ENCODE data around the gene MICU2. TPM values are rescaled to one million over a fixed set of nuclear protein-coding genes. Genes with fewer than 3 reads are reported as not detected.

The MICU2 gene, protein sequence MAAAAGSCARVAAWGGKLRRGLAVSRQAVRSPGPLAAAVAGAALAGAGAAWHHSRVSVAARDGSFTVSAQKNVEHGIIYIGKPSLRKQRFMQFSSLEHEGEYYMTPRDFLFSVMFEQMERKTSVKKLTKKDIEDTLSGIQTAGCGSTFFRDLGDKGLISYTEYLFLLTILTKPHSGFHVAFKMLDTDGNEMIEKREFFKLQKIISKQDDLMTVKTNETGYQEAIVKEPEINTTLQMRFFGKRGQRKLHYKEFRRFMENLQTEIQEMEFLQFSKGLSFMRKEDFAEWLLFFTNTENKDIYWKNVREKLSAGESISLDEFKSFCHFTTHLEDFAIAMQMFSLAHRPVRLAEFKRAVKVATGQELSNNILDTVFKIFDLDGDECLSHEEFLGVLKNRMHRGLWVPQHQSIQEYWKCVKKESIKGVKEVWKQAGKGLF
- total RNA-seq (10 to 100 TPM; 27.5 to 28.9 TPM), polyA plus RNA-seq (10 to 100 TPM; 31.5 to 31.9 TPM)
- long read RNA-seq, donor 1, transcript MICU2-201 (12 exons, 1,920 nt) = major isoform, 61 of 86 reads
- long read RNA-seq, donor 1, partial matches to known transcripts = 10 of 86 reads
- long read RNA-seq, donor 1, other reads (novel, unspliced or antisense) = 14 of 86 reads
- long read RNA-seq, donor 2, transcript MICU2-201 (12 exons, 1,920 nt) = major isoform, 9 of 16 reads
- long read RNA-seq, donor 2, partial matches to known transcripts = 4 of 16 reads
- long read RNA-seq, donor 2, other reads (novel, unspliced or antisense) = 3 of 16 reads

- intact Hi-C loops (cut with DNase I) = no loop called here
- H3K27me3 ChIP-seq (ENCODE audit: control insufficient read depth in 1 of 2, insufficient read depth in 2 of 2, low read length in 1 of 2) = no peaks in the 10 kb centered on the region
These were observed at the start of gene MICU2 for GRCh38 chr13:21603531-21604448. TSS of gene MICU2 (minus strand) at chr13:21604170. CDS start at chr13:21604148, 22 bp downstream.

DNA sequence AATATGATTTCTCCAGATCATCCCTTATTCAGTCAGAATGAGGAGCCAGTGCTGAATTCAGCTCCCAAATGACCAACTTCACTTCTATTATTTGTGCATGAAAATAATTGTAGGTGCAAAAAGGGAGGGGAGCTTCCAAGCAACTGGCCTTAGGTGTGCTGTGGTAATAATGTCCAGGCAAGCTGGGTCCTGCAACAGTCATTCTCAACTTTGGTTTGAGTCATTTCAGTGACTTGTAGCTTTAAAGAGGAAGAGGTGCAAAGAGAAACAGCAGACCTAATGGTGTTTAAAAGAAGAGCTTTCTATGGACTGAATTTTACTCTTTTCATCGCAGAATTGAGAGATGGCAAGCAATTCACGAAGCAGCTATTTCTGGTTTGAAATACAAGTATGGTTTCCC, 37.7 kb upstream of the MICU2 start:
- H3K9me3 ChIP-seq (ENCODE audit: control insufficient read depth, low read length) = no peaks in the 10 kb centered on the region
- intact Hi-C loops (cut with DNase I) = no loop called here
- 65 to 68% methylated on average over 2 of the region's 2 CpGs for WGBS, 2 donors
- DNase-seq (no peak), ATAC-seq (ENCODE audit: low FRiP score) (no peak)
- H3K36me3 ChIP-seq (ENCODE audit: control insufficient read depth in 1 of 2, insufficient read depth in 2 of 2, low read length in 1 of 2) = no peaks in the 10 kb centered on the region
- H3K4me3 ChIP-seq (ENCODE audit: low read length in 2 of 2) = no peak overlapping the region
- no peak overlapping the region for H3K27ac ChIP-seq (ENCODE audit: low read depth in 1 of 2, low read length in 2 of 2)
- H3K27me3 ChIP-seq (ENCODE audit: control insufficient read depth in 1 of 2, insufficient read depth in 2 of 2, low read length in 1 of 2) = no peaks in the 10 kb centered on the region
- no peaks in the 10 kb centered on the region for H3K4me1 ChIP-seq (ENCODE audit: control insufficient read depth in 1 of 2, insufficient read depth in 2 of 2, low read length in 2 of 2)

More at GRCh38 chr13:21603531-21604448, at the start of gene MICU2:
- 0% methylated on average over 69 to 77 of the region's 77 CpGs for WGBS, 2 donors
- ATAC-seq (ENCODE audit: low FRiP score) = peak; percentile 99
- Histone ChIP-seq H3K9me3 (ENCODE audit: control insufficient read depth, low read length) (no peaks in the 10 kb centered on the region), H3K27ac (ENCODE audit: low read depth in 1 of 2, low read length in 2 of 2) (peak within 1 kb of the TSS; percentile 94 to 96), H3K4me1 (ENCODE audit: control insufficient read depth in 1 of 2, insufficient read depth in 2 of 2, low read length in 2 of 2) (no peaks in the 10 kb centered on the region), H3K36me3 (ENCODE audit: control insufficient read depth in 1 of 2, insufficient read depth in 2 of 2, low read length in 1 of 2) (peaks cover 0 to 3% of the 10 kb centered on the region in 2 donors), H3K4me3 (ENCODE audit: low read length in 2 of 2) (peak within 1 kb of the TSS; percentile 87 to 98)
- DNase-seq = peak; percentile 96 to 98

- no peak for DNase-seq
- intact Hi-C loops (cut with DNase I) = loop anchor here (5.0 to 10.0 kb wide), 3 partner anchors 638 to 1118 kb away; no protein-coding TSS in a partner anchor
- no peak for ATAC-seq (ENCODE audit: low FRiP score)
- Histone ChIP-seq H3K4me3 (ENCODE audit: low read length in 2 of 2) (no peak overlapping the region), H3K4me1 (ENCODE audit: control insufficient read depth in 1 of 2, insufficient read depth in 2 of 2, low read length in 2 of 2) (no peaks in the 10 kb centered on the region), H3K27me3 (ENCODE audit: control insufficient read depth in 1 of 2, insufficient read depth in 2 of 2, low read length in 1 of 2) (no peaks in the 10 kb centered on the region), H3K36me3 (ENCODE audit: control insufficient read depth in 1 of 2, insufficient read depth in 2 of 2, low read length in 1 of 2) (no peaks in the 10 kb centered on the region), H3K9me3 (ENCODE audit: control insufficient read depth, low read length) (no peaks in the 10 kb centered on the region), H3K27ac (ENCODE audit: low read depth in 1 of 2, low read length in 2 of 2) (no peak overlapping the region)
- 83 to 85% methylated on average over 5 of the region's 5 CpGs for WGBS, 2 donors
These were observed 35.6 kb upstream of the MICU2 start for GRCh38 chr13:21639561-21639960.

DNA sequence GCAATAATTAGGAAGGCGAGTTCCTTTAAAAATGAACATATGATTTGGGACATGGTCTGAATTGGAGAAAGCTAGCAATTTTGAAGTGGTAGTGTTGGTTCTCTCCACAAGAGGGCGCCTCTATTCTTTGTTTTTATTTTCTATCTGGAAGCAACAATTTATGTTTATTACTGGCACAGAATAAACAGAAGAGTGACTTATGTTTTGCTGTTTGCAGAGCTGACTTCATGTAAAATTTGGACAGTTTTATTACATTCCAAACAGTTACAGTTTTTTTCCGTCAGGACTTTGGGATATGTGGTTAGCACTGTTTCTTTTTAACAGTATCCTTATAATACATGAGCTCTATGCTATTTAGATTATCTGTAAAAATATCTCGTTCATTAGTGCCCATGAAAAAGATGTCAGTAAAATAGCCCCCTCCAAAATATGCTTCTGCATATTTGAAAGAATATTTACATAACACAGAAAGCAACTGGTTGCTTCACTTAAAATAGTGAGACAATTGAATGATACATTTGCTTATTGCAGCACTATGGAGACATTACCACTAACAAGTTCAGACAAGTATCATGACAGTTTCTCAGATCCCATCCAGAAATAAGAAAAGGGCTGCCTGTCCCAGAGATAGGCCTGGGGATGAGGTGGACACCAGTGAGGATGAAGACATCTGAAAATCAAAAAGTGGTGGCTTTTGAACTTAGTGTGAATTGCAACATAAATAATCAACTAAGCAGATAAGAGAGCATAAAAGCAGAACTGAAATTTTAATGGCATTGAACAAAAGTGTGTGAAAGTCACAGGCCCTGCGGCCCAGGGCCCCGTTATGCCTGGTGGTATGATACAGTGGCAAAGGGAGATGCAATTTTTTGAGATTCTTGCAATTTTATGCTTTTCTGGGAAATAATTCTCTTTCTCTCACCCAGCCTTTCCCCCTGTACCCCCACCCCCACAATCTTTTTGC, 34.6 kb upstream of the MICU2 start:
- no peak for DNase-seq
- intact Hi-C loops (cut with DNase I) = loop anchor here (5.0 to 10.0 kb wide), 3 partner anchors 639 to 1119 kb away; no protein-coding TSS in a partner anchor

GRCh38 chr13:21637296-21637695, 33.3 kb upstream of the MICU2 start:
- ATAC-seq (ENCODE audit: low FRiP score) = no peak

More for the DNA sequence above, 34.6 kb upstream of the MICU2 start:
- Histone ChIP-seq H3K4me3 (ENCODE audit: low read length in 2 of 2) (no peak overlapping the region), H3K9me3 (ENCODE audit: control insufficient read depth, low read length) (no peaks in the 10 kb centered on the region), H3K27ac (ENCODE audit: low read depth in 1 of 2, low read length in 2 of 2) (no peak overlapping the region), H3K36me3 (ENCODE audit: control insufficient read depth in 1 of 2, insufficient read depth in 2 of 2, low read length in 1 of 2) (no peaks in the 10 kb centered on the region), H3K4me1 (ENCODE audit: control insufficient read depth in 1 of 2, insufficient read depth in 2 of 2, low read length in 2 of 2) (no peaks in the 10 kb centered on the region), H3K27me3 (ENCODE audit: control insufficient read depth in 1 of 2, insufficient read depth in 2 of 2, low read length in 1 of 2) (no peaks in the 10 kb centered on the region)
- 47 to 50% methylated on average over 6 of the region's 6 CpGs for WGBS, 2 donors
- peak; percentile 59 for ATAC-seq (ENCODE audit: low FRiP score)

DNA sequence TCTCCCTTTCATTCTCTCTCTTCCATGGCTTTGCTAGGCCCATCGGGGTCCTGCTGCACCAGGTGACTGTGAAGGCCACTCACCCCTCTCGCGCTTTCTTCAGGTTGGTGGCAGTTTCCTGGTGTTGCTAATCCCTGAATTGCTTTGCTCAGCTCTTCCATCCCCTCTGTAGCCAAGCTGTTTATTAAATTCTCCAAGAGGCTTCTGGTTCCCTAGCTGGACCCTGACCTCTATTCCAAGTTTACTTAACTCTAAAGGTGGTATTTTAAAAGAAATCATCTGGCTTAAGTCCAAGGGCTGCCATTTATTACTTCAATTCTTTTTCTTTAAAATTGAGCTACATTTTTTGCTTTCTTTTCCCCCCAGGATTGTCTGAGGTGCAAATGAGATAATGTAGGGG, 32.7 kb upstream of the MICU2 start:
- intact Hi-C loops (cut with DNase I) = loop anchor here (5.0 to 10.0 kb wide), 3 partner anchors 641 to 1121 kb away; no protein-coding TSS in a partner anchor
- Histone ChIP-seq H3K9me3 (ENCODE audit: control insufficient read depth, low read length) (no peaks in the 10 kb centered on the region), H3K4me1 (ENCODE audit: control insufficient read depth in 1 of 2, insufficient read depth in 2 of 2, low read length in 2 of 2) (no peaks in the 10 kb centered on the region), H3K4me3 (ENCODE audit: low read length in 2 of 2) (no peak overlapping the region), H3K36me3 (ENCODE audit: control insufficient read depth in 1 of 2, insufficient read depth in 2 of 2, low read length in 1 of 2) (no peaks in the 10 kb centered on the region), H3K27me3 (ENCODE audit: control insufficient read depth in 1 of 2, insufficient read depth in 2 of 2, low read length in 1 of 2) (no peaks in the 10 kb centered on the region), H3K27ac (ENCODE audit: low read depth in 1 of 2, low read length in 2 of 2) (no peak overlapping the region)
- WGBS, 2 donors = 89 to 93% methylated on average over 3 of the region's 3 CpGs
- DNase-seq = no peak
- no peak for ATAC-seq (ENCODE audit: low FRiP score)

More at GRCh38 chr13:21637296-21637695, 33.3 kb upstream of the MICU2 start:
- Histone ChIP-seq H3K27ac (ENCODE audit: low read depth in 1 of 2, low read length in 2 of 2) (no peak overlapping the region), H3K9me3 (ENCODE audit: control insufficient read depth, low read length) (no peaks in the 10 kb centered on the region), H3K4me1 (ENCODE audit: control insufficient read depth in 1 of 2, insufficient read depth in 2 of 2, low read length in 2 of 2) (no peaks in the 10 kb centered on the region), H3K27me3 (ENCODE audit: control insufficient read depth in 1 of 2, insufficient read depth in 2 of 2, low read length in 1 of 2) (no peaks in the 10 kb centered on the region), H3K4me3 (ENCODE audit: low read length in 2 of 2) (no peak overlapping the region), H3K36me3 (ENCODE audit: control insufficient read depth in 1 of 2, insufficient read depth in 2 of 2, low read length in 1 of 2) (no peaks in the 10 kb centered on the region)
- DNase-seq = peak in 1 of 2 donors; percentile 47
- intact Hi-C loops (cut with DNase I) = loop anchor here (5.0 to 10.0 kb wide), 3 partner anchors 640 to 1120 kb away; no protein-coding TSS in a partner anchor
- WGBS, 2 donors = 83 to 89% methylated on average over 13 of the region's 13 CpGs

GRCh38 chr13:21632196-21632595, 28.2 kb upstream of the MICU2 start:
- no peaks in the 10 kb centered on the region for H3K9me3 ChIP-seq (ENCODE audit: control insufficient read depth, low read length)
- DNase-seq (no peak), ATAC-seq (ENCODE audit: low FRiP score) (no peak)
- H3K4me3 ChIP-seq (ENCODE audit: low read length in 2 of 2) = no peak overlapping the region
- H3K4me1 ChIP-seq (ENCODE audit: control insufficient read depth in 1 of 2, insufficient read depth in 2 of 2, low read length in 2 of 2) = no peaks in the 10 kb centered on the region
- intact Hi-C loops (cut with DNase I) = loop anchor here in 1 of 2 donors (10.0 kb wide), 1 partner anchor 1123 kb away; no protein-coding TSS in a partner anchor
- no peak overlapping the region for H3K27ac ChIP-seq (ENCODE audit: low read depth in 1 of 2, low read length in 2 of 2)
- no peaks in the 10 kb centered on the region for H3K36me3 ChIP-seq (ENCODE audit: control insufficient read depth in 1 of 2, insufficient read depth in 2 of 2, low read length in 1 of 2)
- no peaks in the 10 kb centered on the region for H3K27me3 ChIP-seq (ENCODE audit: control insufficient read depth in 1 of 2, insufficient read depth in 2 of 2, low read length in 1 of 2)
